GM23338 (cell line): ENCODE measurements around the gene GBX1.

Experiments used
- CREB1 ChIP-seq: fragments of 250-450 bp; sonication (Bioruptor Pico); IDR thresholded peaks from 2 replicates; pipeline ENCODE4 v1.5.0; 2020; ENCODE audit warnings: low read depth, mild to moderate bottlenecking, moderate library complexity
- CTCF ChIP-seq, 2 experiments: fragments of 200-600 bp in 1 of 2; sonication (generic) in 1 of 2; conservative IDR thresholded peaks; 2 replicates each; pipeline versions ENCODE4 v1.5.1 to v1.6.1; 2016 to 2017; ENCODE audit warnings: antibody characterized with exemption in 2 of 2, low read depth in 2 of 2, mild to moderate bottlenecking in 2 of 2, moderate library complexity in 1 of 2
- EZH2 ChIP-seq: fragments of 200-600 bp; sonication (generic); IDR thresholded peaks from one replicate; pipeline ENCODE4 v1.8.0; 2017; ENCODE audit warnings: antibody characterized with exemption, mild to moderate bottlenecking, low read depth; ENCODE audit not compliant: unreplicated experiment

GRCh38 chr7:151148319-151149259 lies 18.9 kb downstream of the GBX1 start:
- TF ChIP-seq CTCF (conservative IDR thresholded peaks at IDR 0.05; ENCODE audit: low read depth in 2 of 2) (no peak), CREB1 (CRISPR knock-in tag) (no peak), EZH2 (no peak)
